IgD-negative memory B cell (primary cell): Measurements from ENCODE around the gene DSG1. TPM values are rescaled to one million over a fixed set of nuclear protein-coding genes. Genes with fewer than 3 reads are reported as not detected.
A peak's percentile ranks its signal among the peaks of the same experiment; 100 is the strongest.

Experiments used
- H3K27ac Mint-ChIP-seq, 3 donors: one replicate each; pipeline ENCODE4 v1.8.0; 2020 to 2022; ENCODE audit warnings: mild to moderate bottlenecking in 3 of 3, mixed read lengths in 3 of 3, moderate library complexity in 1 of 3
- H3K27me3 Mint-ChIP-seq: one replicate; pipeline ENCODE4 v1.8.0; 2021; ENCODE audit warnings: mixed read lengths
- H3K36me3 Mint-ChIP-seq: one replicate; pipeline ENCODE4 v1.8.0; 2020; ENCODE audit warnings: mild to moderate bottlenecking, mixed read lengths
- H3K4me1 Mint-ChIP-seq, 3 donors: one replicate each; pipeline ENCODE4 v1.8.0; 2020 to 2022; ENCODE audit warnings: mixed read lengths in 3 of 3, mild to moderate bottlenecking in 1 of 3
- H3K4me3 Mint-ChIP-seq, 4 donors: one replicate each; pipeline ENCODE4 v1.8.0; 2020 to 2022; ENCODE audit warnings: mild to moderate bottlenecking in 4 of 4, mixed read lengths in 4 of 4, moderate library complexity in 3 of 4
- H3K9me3 Mint-ChIP-seq, 3 donors: one replicate each; pipeline ENCODE4 v1.8.0; 2020 to 2021; ENCODE audit warnings: mixed read lengths in 3 of 3, mild to moderate bottlenecking in 1 of 3
- polyA plus RNA-seq: library from polyadenylated mRNA; unstranded; fragments of 300-500 nt; fragmentation: Illumina TruSeq; gene quantifications from one replicate; pipeline ENCODE4 v1.2.3, GENCODE V29; 2021

The DSG1 gene
- polyA plus RNA-seq, 1 donor from 2014 or later, result not detected

DNA sequence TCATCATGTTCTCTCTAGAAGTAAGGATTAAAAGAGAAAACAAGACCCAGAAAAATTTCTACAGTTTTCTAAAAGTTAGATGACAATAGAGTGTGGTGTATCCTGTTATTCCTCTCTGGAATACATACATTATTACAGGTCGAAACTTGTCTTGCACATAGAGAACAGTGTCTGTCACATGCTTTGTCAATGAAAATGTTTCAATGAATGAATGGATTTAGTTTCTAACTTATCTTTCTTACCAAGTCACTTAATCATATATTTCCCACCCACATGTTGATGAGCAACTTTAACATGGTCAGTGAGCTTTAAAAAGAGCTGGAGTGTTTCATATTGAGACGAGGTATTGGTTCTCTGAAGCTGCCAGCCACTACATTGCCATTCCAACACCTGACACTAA, 63.0 kb downstream of the DSG1 start:
- peaks cover 0 to 5% (median 4%) of the 10 kb centered on the region in 3 donors for H3K9me3 Mint-ChIP-seq
- H3K27ac Mint-ChIP-seq, result no peak overlapping the region
- no peaks in the 10 kb centered on the region for H3K27me3 Mint-ChIP-seq
- H3K4me3 Mint-ChIP-seq, result no peak overlapping the region
- H3K4me1 Mint-ChIP-seq, result no peaks in the 10 kb centered on the region
- H3K36me3 Mint-ChIP-seq, result no peaks in the 10 kb centered on the region

DNA sequence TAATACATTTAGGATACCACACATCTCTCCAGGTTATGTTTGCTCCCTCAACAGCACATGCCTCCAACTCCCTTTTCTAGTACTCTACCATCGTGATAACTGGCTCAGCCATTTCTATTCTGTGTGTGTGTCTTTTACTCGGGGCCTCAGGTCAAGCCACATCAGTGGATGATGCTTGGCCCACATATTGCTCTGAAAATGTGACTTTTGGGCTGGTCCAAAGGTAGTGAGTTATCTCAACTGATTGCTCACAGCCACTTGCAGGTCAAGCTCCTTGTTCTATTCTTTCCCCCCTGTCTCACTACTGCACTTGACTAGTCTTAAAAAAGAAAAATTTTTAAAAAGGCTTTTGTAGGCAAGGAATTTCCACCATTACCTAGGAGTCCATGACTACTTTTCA, 64.1 kb downstream of the DSG1 start:
- Mint-ChIP-seq H3K9me3 (peaks cover 0 to 4% (median 2%) of the 10 kb centered on the region in 3 donors), H3K4me3 (no peak overlapping the region), H3K36me3 (no peaks in the 10 kb centered on the region), H3K4me1 (no peaks in the 10 kb centered on the region), H3K27ac (peak overlapping the region in 1 of 3 donors; percentile 43), H3K27me3 (no peaks in the 10 kb centered on the region)

DNA sequence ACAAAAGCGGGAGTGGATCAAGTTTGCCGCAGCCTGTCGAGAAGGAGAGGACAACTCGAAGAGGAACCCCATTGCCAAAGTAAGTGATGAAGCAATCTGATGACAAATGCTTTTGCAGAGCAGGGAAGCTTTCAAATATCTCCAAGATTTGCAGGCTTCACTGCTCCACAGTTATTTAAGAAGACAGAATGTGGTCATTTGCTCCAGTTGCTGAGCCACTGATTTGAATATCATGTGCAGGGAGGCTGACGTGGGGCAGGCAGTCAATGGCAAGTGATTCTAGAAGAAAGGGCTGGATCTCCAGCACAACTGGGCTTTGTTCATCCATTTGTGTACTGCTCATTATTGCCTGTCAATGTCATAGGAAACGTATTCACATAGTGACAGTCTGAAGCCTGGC, 68.8 kb downstream of the DSG1 start:
- H3K27me3 Mint-ChIP-seq, result no peaks in the 10 kb centered on the region
- no peaks in the 10 kb centered on the region for H3K4me1 Mint-ChIP-seq
- H3K9me3 Mint-ChIP-seq, result peaks cover 0 to 4% (median 0%) of the 10 kb centered on the region in 3 donors
- no peaks in the 10 kb centered on the region for H3K36me3 Mint-ChIP-seq
- no peak overlapping the region for H3K27ac Mint-ChIP-seq
- no peak overlapping the region for H3K4me3 Mint-ChIP-seq

DNA sequence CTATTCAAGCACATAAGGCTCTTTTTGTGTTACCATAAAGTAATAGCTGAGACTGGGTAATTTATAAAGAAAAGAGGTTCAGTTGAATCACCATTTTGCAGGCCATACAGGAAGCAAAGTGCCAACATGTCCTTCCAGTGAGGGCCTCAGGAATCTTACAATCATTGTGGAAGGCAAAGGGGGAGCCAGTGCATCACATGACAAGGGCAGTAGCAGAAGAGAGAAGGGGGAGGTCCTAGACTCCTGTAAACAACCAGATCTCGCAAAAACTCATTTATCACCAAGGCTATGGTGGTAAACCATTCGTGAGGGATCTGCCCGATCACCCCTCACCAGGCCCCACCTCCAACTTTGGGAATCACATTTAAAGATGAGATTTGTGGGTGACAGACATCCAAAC, 75.3 kb downstream of the DSG1 start:
- Mint-ChIP-seq H3K27ac (no peak overlapping the region), H3K4me3 (no peak overlapping the region), H3K36me3 (no peaks in the 10 kb centered on the region), H3K27me3 (no peaks in the 10 kb centered on the region), H3K4me1 (no peaks in the 10 kb centered on the region), H3K9me3 (peaks cover 0 to 4% (median 0%) of the 10 kb centered on the region in 3 donors)

DNA sequence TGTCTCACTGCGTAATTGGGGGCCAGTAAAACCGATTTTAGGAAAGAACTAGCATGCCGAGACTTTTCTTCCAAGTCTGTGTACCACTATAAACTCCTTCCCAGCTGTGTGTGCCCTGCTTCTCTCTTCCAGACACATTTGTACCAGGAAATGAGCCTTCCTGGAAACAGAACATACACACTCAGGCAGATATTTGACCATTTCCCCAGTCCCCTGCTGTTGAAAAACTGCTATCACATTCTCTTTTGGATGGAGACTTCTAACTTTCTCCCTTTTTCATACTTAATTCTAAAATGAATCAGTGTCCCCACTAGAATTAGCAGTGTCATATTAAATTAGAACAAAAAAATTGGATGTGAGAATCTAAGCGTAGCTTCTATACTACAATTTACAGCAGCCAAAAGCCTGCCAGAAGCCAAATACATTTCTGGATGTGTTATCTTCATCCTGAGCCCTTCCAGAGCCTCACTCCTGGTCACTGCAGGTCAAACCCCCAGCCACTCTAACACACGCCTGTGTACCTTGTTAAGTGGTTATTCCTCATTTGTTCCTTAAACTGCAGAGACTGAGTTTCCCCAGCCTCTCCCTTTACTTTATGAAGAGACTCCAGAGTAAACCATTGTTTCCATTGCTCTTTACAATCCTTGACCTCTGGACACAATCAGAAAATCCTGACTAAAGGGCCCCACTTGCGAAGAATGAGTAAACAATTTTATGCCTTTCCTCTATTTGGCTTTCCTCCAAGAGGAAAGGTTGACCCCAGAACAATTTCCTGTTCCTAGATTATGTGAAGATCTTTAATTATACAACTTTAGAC, 79.0 kb downstream of the DSG1 start:
- Mint-ChIP-seq H3K4me1 (no peaks in the 10 kb centered on the region), H3K27ac (no peak overlapping the region), H3K36me3 (no peaks in the 10 kb centered on the region), H3K27me3 (no peaks in the 10 kb centered on the region), H3K4me3 (no peak overlapping the region), H3K9me3 (no peaks in the 10 kb centered on the region)

DNA sequence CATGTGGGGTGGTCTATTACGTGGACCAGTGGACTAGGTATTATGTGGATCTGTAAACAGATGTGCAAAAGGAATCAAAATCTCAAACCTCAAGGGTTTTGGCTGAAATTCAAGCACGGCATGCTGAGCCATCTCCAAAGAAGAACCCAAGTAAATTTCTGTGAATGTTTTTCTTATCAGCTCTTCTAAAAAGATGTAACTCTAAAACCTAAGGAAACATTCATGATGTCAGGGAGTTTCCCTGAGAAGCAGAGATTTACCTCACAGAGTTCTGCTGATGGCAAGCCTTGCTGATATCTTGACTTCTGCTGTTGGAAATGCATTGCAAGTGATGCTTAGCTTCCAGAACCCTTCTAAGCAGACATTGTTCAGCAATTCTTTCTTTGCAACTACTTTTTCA, 80.2 kb downstream of the DSG1 start:
- no peak overlapping the region for H3K27ac Mint-ChIP-seq
- no peaks in the 10 kb centered on the region for H3K36me3 Mint-ChIP-seq
- no peaks in the 10 kb centered on the region for H3K4me1 Mint-ChIP-seq

DNA sequence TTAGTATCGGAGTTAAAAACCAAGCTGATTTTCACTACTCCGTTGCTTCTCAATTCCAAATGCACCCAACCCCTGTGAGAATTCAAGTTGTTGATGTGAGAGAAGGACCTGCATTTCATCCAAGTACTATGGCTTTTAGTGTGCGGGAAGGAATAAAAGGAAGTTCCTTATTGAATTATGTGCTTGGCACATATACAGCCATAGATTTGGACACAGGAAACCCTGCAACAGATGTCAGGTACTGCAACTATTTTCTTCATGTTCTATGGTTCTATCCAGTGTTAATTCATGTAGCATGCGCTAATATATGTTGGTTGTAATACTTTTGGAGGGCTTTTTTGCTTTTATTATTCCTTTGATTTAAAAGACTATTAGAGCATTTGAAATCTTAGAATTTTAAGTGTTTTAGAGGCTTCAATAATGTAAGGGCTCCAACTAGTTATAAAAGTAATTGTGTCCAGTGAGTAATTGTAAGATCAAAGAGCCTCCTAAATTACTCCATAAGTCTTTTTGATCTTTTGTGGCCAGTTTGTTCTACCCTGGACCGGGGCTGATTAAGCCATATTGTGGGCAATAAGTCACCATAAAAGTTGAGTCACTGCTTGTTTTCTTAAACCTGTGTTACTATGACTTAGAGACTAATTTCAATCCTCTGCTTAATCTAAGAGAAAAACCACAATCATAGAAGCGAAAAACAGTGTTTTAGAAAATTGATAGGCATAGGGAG, 81.5 kb downstream of the DSG1 start:
- no peaks in the 10 kb centered on the region for H3K9me3 Mint-ChIP-seq
- no peak overlapping the region for H3K4me3 Mint-ChIP-seq
- no peaks in the 10 kb centered on the region for H3K36me3 Mint-ChIP-seq
- no peak overlapping the region for H3K27ac Mint-ChIP-seq
- no peaks in the 10 kb centered on the region for H3K27me3 Mint-ChIP-seq
- no peaks in the 10 kb centered on the region for H3K4me1 Mint-ChIP-seq

More for the DNA sequence above, 80.2 kb downstream of the DSG1 start:
- Mint-ChIP-seq H3K9me3 (no peaks in the 10 kb centered on the region), H3K4me3 (no peak overlapping the region), H3K27me3 (no peaks in the 10 kb centered on the region)

DNA sequence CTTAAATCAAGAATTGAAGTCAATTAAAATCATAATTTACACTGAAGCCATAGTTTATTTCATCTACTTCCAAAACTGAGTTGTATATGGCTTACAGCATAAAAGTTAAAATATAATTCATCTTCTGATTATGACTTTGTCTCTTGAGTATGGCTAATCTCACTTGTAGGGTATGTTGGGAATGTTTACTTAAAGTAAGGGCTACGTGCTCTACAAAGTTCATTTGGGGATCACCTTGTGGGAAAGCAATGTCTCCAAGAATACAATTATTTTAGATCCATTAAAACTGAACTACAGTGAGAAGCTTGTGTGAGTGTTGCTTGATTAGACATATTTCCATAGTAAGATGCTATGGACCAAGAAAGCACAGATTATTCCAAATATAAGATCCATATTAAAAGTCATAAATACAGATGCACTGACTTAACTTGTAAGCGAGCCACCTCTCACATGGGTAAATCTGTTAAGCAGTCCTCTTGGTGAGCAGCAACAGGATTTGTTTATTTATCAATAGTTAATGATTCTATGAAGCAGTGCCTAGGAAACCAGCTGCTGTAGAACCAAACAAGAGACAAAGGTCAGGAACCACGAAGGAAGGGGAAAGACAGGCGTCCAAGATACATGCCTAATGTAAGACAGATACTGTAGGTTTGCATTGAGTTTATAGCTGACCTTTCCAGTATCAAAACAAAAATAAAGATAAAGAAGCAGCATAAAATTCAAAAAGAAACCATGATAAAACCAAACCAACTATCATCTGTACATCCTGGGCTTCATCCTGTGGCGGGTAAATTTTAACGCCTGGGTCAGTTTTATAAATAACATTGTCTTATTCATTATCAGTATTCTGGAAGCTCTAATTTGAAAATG, 83.4 kb downstream of the DSG1 start:
- no peak overlapping the region for H3K4me3 Mint-ChIP-seq
- no peaks in the 10 kb centered on the region for H3K27me3 Mint-ChIP-seq
- no peaks in the 10 kb centered on the region for H3K36me3 Mint-ChIP-seq
- peaks cover 0 to 2% (median 0%) of the 10 kb centered on the region in 3 donors for H3K9me3 Mint-ChIP-seq
- H3K4me1 Mint-ChIP-seq, result no peaks in the 10 kb centered on the region
- H3K27ac Mint-ChIP-seq, result no peak overlapping the region

DNA sequence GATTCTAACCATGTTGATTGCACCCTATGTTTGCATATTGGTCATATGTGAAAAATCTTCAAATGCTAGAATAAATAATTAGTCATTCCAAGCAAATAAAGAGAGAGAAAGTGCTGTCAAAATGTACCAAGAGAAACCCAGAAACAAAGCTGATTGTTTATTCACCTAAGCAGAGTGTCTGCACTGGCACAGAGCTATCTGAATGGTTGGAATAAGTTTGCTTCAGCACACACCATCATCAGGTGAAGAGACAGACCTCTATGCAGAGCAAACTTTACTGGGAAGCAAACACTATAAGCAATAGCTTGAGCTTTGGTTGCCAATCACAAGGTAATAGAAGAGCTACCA, 84.0 kb downstream of the DSG1 start:
- Mint-ChIP-seq H3K4me1 (peaks cover 0 to under 1% (median 0%) of the 10 kb centered on the region in 3 donors), H3K4me3 (no peak overlapping the region), H3K27me3 (no peaks in the 10 kb centered on the region), H3K9me3 (peaks cover 0 to 2% (median 0%) of the 10 kb centered on the region in 3 donors), H3K27ac (no peak overlapping the region), H3K36me3 (no peaks in the 10 kb centered on the region)

DNA sequence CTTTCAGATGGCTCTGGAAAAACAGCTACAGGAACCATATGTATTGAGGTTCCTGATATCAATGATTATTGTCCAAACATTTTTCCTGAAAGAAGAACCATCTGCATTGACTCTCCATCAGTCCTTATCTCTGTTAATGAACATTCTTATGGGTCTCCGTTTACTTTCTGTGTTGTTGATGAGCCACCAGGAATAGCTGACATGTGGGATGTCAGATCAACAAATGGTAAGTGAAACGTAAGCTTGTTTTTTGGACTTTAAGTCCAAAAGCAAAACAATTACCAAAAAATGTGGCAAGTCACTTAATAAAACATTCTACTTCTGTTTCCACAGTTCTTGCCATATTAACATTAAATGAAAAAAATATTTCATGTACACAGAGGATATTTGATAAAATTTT, 85.4 kb downstream of the DSG1 start:
- Mint-ChIP-seq H3K4me3 (no peak overlapping the region), H3K36me3 (no peaks in the 10 kb centered on the region), H3K4me1 (peaks cover 0 to 1% (median 0%) of the 10 kb centered on the region in 3 donors)

More for the DNA sequence above, 85.4 kb downstream of the DSG1 start:
- Mint-ChIP-seq H3K27ac (no peak overlapping the region), H3K9me3 (peaks cover 0 to 2% (median 0%) of the 10 kb centered on the region in 3 donors), H3K27me3 (no peaks in the 10 kb centered on the region)

Other genes with a start within 250 kb of the DSG1 start
- not detected for gene DSC2, start 215.7 kb upstream of the DSG1 start, polyA plus RNA-seq
- gene DSC1, start 155.3 kb upstream of the DSG1 start, polyA plus RNA-seq, result 0.54 TPM
- gene DSG4, start 58.6 kb downstream of the DSG1 start, polyA plus RNA-seq, result not detected
- gene DSG3, start 129.6 kb downstream of the DSG1 start, polyA plus RNA-seq, result 0.04 TPM
- not detected for gene DSG2, start 180.0 kb downstream of the DSG1 start, polyA plus RNA-seq